Embryonic facial prominence (tissue), 1 donor: ENCODE measurements around the gene NOSIP.

Source experiments
- DNase-seq: peaks from one replicate; pipeline ENCODE4 v3.0.0-alpha.2; 2016; ENCODE audit errors: extremely low spot score

NOSIP gene

GRCh38 chr19:49594993-49595818 is 14.8 kb upstream of the NOSIP start:
- no peak for DNase-seq

DNA sequence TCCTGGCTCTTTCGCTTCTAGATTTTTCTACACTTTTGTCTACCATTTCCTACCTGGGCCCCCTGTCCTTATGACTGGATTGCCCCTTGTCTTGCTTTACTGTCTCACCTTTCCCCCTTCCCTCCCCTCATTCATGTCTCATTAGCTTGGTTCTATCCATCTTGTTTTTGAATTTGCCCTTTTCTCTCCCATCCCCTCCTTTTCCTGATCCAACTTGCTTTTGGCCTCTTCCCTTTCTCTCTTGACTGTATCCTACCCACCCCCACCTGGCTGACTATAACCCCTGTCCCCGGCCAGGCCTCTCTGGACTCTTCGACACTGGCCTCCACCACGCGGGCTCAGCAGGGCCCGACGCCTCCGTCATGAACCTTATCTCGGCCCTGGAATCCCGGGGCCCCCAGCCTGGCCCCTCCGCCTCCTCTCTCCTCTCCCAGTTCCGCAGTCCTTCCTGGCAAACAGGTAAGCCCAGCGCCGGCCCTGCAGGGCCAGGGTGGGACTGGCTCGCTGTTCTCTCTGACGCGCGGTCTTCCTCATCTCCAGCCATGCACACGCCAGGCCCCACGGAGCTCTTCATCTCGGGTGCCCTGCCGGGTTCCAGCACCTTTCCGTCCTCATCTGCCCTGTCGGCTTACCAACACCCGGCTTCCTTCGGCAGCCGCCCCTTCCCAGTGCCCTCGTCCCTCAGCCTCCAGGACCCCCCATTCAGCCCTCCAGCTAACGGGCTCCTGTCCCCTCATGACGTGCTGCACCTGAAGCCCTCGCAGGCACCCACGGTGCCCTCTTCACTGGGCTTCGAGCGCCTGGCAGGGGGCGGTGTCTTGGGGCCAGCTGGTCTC is 14.0 kb upstream of the NOSIP start:
- DNase-seq, result no peak

- peak; percentile 85 for DNase-seq
Observed at GRCh38 chr19:49593233-49594113, 13.1 kb upstream of the NOSIP start.

DNA sequence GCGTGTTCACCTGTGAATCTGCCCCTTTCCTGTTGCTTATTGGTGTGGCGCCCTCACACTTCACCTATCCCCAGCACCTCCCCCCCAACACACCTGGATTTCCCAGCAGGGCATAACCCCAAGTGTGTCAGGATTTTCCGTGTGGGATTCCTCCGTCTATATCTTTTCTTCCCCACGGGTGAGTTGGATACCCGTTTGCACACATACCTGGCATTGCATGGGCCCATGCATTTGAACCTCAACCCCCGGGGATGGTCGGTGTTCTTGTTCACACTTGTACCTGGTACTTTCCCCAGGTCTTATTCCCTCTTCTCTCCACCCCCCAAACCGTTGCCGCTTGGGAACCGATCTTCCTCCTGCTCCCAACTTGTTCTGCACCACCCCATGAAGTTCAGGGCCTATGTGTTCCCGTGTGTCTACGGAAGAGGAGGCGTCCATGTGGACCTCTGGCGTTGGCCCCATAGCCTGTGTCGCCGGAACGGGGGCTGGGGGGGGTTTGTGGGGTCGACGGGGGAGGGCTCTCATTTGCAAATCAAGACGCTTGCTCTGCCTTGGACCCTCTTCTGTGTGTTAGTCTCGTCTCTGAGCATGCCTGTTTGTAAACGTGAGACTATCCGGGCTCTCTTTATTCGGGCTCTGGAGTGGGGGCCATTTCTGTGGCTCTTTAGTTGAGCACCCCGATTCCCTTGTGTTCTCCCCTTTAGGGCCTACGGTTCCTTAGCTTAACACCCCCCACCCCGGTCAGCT is 12.3 kb upstream of the NOSIP start:
- no peak for DNase-seq

DNA sequence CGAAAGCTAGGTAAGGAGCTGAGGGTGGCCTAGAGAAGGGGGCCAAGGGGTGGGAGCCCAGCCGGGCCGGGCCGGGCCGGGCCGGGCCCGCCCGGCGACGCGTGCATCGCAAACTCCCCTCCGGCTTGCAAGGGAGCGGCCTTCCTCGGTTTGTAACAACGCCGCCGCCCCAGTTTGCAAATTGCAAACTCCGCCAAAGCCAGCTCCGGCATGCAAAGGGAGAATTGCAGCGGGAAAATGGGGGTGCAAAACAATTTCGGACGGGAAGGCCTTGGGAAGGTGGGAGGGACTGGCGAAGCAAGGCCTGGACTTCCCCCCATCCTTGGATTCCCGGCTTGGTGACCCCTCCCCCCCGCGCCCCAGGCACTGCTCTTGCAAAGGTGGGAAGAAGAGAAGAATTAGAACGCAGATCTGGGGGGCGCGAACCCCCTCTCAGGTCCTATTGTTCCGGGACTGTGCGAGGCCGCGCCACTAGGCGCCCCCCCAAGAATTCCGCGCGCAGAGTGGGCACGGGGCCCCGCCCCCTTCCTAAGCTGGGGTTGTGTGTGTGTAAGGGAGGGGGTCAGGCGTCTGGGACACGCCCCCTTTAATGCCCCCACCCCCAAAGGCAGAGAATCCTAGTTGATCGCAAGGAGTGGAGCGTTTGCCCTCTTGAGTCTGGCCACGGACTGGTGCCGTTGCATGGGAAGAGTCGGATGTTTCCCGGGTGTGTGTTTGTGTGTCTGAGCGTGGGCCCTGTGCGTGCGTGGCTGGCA is 11.6 kb upstream of the NOSIP start:
- peak; percentile 11 for DNase-seq

DNA sequence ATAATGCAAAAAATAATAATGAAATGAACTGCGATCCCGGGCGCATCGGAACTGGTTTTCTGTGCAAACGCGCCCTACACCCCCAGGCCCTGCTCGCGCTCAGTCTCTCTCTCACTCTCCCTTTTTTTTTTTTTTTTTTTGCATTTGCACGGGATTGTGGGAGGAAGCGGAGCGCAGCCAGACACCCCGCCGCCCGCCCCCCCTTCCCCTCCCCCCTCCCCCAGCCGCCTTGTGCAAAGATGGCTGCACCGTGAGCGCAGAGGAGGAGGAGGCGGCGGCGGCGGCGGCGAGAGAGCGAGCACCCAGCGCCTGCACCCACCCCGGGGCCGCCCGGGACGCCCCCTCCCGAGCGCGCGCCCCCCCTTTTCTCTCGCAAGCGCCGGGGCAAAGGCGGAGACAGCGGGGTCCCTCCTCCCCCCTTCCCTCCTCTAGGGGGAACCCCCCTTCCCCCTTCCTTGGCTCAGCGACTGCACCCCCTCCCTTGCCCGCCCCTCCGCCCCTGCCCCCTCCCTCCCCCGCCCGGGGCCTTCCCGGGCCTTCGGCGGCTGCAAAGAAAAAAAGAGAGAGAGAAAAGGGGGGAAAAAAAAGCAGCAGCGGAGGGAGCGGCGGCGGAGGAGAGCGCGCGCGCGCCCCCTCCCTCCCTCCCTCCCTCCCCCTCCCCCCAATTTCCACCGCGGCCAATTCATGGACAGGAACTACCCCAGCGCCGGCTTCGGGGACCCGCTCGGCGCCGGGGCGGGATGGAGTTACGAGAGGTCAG is 10.8 kb upstream of the NOSIP start, which contains the start of gene PRR12:
Gene PRR12 (plus strand): TSS at position 212 of the 760 bp plus-strand sequence. CDS start 473 bp downstream, at position 685.
- DNase-seq, result peak; percentile 63

- DNase-seq, result peak; percentile 93
Observed at GRCh38 chr19:49590071-49590970, 10.0 kb upstream of the NOSIP start.

GRCh38 chr19:49589502-49589905 is 9.1 kb upstream of the NOSIP start:
- DNase-seq, result no peak

DNA sequence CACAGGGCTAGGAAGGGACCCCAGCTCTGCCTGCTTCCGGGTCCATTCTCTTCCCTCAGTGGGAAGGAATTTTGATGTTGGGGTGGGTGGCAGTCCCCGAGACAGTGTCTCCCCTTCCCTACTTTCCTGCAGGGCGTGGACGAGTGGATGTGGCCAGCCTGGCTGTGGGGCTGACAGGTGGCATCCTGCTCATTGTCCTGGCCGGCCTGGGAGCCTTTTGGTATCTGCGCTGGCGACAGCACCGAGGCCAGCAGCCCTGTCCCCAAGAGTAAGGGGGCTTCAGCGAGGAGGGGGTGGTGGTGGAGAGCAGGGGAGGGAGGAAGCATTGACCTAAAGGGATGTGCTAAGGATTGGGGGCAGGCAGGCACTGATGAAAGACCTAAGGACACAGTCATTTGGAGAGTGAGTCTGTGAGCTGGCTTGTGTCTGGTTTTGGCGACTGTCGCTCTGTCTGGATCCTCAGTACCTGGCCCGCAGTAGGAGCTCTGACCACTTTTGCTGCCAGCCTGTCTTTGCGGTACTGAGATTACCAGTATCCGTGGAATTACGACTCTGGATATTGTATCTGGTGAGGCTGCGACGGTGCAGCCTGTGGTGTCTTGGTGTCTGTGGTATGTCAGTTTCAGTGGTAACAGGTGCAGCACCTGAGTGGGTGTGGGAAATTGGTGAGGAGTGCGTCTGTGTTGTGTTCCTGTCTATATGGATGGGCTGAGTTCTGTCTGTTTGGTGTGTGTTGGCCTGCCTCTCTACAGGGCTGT is 8.2 kb upstream of the NOSIP start:
- DNase-seq, result no peak

DNA sequence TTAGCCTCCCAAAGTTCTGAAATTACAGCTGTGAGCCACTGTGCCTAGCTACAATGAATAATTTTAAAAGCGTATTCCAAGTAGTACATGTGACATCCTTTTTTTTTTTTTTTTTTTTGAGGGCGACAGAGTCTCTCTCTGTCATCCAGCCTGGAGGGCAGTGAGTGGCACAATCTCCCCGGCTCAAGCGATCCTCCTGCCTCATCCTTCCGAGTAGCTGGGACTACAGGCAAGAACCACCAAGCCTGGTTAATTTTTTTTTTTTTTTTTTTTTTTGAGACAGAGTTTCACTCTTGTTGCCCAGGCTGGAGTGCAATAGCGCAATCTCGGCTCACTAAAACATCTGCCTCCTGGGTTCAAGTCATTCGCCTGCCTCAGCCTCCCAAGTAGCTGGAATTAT is 6.9 kb upstream of the NOSIP start:
- DNase-seq, result no peak

DNA sequence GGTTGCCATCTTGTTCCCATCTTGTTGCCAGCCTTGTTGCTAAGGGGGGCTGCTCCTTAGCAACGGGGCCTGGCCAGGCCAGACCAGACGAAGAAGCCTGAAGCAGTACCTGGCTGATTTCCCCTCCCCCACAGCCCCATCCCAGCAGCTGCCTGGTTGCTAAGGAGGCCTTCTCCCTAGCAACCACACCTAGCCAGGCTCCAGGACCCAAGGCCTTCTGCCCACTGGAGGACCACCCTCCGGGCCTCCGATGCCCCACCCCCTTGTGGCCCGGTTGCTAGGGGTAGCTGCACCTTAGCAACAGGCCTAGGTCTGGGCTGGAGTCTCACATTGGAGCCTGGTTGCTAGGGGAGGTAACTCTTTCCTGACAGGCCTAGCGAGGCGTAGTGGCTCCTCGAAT is 4.7 kb upstream of the NOSIP start:
- DNase-seq, result no peak

GRCh38 chr19:49583239-49583638 is 2.9 kb upstream of the NOSIP start:
- DNase-seq, result no peak

- DNase-seq, result no peak
Observed at GRCh38 chr19:49581007-49581508, 702 bp upstream of the NOSIP start, which contains the start of gene PRRG2. PRRG2 (plus strand) TSS chr19:49581316; CDS start chr19:49583220, 1,904 bp downstream.

DNA sequence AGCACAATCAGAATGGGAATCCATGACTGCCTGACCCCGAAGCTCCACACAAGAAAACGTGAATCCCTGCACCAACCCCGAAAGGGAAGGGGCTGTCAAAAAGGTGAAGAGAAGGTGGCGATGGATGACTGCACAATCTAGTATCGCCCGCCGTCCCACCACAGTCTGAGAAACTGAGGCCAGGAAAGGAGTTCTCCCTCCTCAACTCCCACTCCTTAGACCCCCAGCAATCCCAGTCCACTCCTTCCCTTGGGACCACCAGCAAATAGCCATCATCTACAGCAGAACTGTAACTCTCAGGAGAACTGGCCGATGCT is 451 bp downstream of the NOSIP start:
- DNase-seq, result no peak

GRCh38 chr19:49579193-49579592 is 1.2 kb downstream of the NOSIP start:
- DNase-seq, result no peak

GRCh38 chr19:49574206-49574755 is 6.1 kb downstream of the NOSIP start:
- no peak for DNase-seq

- DNase-seq, result no peak
Observed at GRCh38 chr19:49573425-49573824, 6.9 kb downstream of the NOSIP start.
